ENCODE measurements around the gene TSHZ2. TPM values are rescaled to one million over a fixed set of nuclear protein-coding genes. Genes with fewer than 3 reads are reported as not detected.
"Not testable (repeated sequence)": the region's sequence is repeated elsewhere in the genome, so short reads cannot be mapped to it uniquely, and the experiment has no call there.

TSHZ2 gene
- total RNA-seq, 1 experiment from 2014 or later = not detected

DNA sequence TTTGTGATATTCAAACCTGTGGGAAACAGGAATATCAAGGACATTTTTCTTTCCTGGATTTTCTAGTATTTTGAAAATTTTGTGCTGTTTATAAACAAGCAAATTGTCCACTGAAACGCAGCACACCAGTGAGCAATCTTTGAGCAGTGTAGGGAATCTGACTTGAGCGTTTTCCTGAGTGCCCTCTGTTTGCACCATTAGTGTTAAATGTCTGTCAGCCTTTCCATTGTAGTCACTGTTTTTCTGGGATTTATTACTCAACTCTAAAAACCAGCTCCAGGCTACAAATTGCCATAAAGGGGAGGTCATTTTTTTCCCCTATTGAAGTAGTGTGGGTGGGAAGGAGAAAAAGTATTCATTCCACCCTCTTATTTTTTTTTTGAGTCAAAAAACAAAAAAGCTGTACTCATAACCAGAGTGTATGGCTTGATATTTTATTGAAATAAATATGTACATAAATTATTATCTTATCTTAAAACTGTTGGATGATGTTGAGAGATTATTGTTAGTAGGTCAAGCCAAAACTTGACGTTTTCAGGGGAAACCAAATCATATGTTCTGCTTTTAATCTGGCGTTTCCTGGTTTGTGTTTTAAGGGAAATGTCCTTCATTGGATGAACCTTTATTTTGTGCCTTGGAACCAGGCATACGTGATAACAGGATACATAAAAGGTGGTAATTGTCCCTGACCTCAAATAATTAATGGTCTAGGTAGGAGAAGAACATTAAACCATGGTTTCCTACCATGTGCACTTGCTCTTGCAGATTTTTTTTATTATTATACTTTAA lies 51.8 kb downstream of the TSHZ2 start:
- DNase-seq (ENCODE audit: low spot score) = no peak

DNA sequence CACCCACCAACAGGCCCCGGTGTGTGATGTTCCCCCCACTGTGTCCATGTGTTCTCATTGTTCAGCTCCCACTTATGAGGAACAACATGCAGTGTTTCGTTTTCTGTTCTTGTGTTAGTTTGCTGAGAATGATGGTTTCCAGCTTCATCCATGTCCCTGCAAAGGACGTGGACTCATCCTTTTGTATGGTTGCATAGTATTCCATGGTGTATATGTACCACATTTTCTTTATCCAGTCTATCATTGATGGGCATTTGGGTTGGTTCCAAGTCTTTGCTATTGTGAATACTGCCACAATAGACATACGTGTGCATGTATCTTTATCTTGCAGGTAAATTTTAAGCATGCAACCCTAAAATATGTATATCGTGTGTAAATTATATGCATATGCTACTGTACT lies 52.5 kb downstream of the TSHZ2 start:
- not testable (repeated sequence) for DNase-seq (ENCODE audit: low spot score)

DNA sequence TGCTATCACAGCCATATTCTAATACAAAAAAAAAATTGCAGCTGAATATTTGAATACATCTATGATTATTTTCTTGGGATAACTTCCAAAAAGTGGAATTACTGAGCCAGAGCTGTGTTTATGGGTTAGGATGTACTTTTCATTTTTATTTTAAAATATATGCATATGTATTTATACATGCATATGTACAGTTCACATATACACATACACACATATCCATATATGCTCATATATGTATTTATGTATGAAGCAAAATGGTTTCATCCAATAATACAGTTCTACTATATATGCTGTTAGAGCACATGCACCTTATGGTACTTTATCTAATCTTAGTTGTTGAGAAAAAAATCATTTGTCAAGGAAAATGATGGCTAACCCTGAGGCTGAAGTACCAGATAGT lies 54.9 kb downstream of the TSHZ2 start:
- DNase-seq (ENCODE audit: low spot score) = no peak

DNA sequence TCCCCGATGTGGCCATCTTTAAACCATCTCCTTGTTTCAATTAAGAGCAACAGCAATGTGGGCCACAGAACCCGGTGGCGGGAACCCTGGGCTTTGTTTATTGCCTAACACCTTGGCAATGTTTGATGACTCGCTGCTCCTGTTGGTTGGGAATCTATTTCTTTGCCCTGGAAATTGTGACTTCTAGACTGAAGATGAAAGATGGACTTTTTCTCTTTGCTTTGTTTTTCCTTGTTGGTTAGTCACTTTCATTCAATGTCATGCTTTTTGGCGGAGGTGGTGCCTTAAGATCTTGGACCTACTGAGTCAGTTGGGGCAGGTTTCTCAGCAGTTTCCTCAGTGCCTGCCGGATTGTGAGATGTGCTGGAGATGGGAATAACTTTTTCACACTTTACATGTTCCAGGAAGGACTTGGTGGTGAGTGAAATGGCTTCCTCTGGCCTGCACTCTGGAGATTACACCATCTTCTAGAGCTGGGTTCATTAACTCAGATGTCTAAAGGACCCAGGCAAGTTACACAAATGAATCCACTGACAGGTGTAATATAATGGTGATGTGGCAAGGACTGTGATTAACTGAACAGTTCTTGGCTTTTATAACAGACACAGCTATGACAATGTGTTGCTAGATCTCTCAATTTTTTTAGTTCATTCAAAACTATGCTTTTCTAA lies 56.3 kb downstream of the TSHZ2 start:
- peak; percentile 5 for DNase-seq (ENCODE audit: low spot score)

DNA sequence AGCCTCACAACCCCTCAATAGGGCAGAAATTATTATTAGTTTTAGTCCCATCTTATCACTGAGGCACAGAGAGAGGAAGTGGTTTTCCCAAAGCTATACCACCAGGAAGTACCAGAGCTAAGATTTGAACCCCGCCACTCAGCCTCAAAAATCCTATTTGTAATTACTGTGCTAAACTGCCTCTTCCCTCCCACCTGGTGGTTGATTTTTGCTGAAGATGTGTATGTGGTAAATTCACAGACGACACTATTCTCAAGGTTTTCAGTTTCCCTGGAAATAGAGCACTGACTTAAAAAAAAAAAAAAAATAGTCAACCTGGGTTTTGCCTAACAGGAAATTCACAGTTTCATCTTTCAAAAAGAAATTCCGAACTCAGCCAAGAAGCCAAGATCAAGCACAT lies 57.9 kb downstream of the TSHZ2 start:
- no peak for DNase-seq (ENCODE audit: low spot score)

DNA sequence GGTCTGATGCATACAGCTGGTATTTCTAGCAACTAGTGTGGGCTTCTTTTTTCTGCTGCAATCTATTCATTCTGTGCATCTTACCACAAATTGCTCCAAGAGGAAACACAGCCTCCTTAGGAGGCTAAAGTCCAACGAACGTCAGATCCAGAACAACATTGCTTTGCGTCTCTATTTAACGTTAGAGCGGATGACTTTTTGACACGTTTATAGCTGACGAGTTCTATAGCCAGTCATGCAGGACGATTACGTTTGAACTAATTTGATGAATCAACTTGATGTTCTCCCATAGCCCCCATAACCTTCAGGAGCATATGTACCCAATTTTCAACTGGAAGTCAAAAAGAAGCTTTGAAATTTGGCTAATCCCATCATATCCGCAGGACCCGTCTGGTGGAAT lies 59.9 kb downstream of the TSHZ2 start:
- DNase-seq (ENCODE audit: low spot score) = no peak

DNA sequence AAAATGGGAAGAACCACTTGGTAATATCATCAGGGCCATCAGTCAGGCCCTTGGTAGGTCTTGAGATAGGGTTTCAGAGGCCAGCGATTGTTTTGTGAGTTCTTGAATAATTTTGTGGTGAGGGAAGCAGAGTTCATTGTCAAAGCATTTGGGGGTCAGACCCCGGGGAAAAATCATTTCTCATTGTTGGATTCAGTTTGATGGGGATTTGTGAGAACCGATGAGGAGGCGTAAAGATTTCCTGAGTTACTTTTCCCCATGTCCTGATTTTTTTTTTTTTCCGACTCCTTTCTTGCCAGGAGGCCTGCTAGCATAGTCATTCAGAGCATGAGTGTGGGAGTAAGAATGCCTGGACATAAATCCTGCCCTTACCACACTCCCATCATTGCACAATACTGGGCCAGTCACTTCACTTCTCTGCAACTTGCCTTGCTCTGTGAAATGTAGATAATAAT lies 60.3 kb downstream of the TSHZ2 start:
- DNase-seq (ENCODE audit: low spot score) = peak; percentile 55

DNA sequence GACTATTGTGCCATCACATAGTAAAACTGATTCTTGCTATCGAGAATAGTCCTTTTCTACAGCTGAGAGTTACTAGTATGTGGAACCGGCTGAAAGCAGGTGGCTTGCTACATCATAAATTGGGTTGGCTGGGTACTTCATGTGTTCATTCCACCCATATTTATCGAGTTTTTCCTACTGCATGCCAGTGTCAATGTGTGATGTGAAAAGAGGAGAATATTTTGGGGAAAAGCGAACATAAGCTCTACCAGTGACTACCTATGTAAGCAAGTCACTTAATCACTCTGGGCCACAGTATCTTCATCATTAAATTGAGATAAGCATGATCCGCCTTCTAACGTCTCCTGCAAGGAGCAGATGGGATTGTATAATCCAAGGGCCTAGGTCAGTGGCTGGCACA lies 61.0 kb downstream of the TSHZ2 start:
- no peak for DNase-seq (ENCODE audit: low spot score)

DNA sequence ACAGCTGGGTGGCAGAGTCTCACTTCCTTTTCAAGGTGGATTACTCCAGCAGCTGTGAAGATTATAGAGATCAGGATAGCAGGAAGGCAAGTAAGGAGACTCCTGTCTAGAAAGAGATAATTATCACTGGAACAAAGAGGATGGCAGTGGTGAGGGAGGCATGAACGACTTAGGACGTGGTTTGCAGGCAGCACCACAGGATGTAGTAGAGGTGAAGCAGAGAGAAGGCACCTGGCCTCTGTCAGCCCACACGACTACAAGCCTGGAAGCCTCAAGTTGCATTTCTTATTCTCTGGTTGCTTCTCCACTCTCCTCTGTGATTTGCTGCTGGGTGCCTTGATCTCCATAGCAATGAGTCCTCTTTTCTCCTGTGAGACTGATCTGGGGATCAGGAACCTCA lies 62.7 kb downstream of the TSHZ2 start:
- no peak for DNase-seq (ENCODE audit: low spot score)

DNA sequence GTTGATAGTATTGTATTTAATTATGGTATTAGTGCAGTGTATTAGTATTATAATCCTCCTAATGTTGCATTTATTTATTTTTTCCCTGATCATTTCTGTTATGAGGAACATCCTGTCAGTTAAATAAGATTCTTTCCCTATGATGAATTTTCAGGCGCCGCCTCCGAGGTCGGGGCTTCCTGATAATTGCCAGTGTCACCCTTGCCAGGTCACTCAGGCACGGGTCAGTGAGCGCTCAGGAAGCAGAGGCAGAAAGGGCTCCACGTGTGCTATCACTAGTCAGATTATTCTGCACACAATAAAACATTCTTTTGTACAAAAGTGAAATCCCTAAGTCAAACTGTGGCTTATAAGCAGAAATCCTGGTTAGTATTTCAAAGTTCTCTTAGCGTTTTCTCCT lies 64.8 kb downstream of the TSHZ2 start:
- DNase-seq (ENCODE audit: low spot score) = no peak

DNA sequence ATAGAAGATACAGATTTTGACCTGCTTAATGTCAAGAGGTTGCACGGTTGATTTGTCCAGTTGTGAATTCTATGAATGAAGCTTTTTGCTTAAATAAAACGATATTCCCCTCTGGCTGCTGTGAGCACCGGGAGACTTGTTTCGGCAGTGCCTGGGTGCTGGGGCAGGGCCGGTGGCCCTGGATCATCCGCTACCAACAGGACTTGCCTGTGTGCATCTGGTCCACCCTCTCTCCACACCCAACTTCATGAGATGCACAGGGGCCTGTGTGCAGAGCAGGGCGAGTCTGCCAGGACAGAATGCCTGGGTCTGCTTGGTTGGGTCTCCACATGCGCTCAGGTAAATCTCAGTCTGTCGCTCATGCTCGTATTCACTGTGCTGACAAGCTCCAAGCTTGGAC lies 65.5 kb downstream of the TSHZ2 start:
- DNase-seq (ENCODE audit: low spot score) = no peak

DNA sequence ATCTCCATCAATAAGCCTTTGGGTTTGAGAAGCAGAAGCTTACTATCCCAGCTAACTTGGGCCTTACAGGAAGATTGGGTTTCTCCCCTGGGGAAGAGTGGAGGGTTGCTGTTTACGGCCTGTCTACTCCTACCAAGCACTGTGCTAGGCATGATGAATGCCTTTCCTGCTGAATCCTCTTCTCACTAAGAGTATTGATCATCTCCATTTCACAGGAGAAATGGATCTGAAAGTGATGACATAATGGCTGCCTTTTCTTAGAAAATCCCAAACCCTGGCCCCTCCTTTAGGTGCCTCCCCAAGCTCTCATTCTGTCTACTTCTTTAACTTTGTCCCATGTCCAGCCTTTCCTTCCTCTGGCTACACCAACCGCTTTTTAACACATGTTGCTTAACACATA lies 66.1 kb downstream of the TSHZ2 start:
- no peak for DNase-seq (ENCODE audit: low spot score)

DNA sequence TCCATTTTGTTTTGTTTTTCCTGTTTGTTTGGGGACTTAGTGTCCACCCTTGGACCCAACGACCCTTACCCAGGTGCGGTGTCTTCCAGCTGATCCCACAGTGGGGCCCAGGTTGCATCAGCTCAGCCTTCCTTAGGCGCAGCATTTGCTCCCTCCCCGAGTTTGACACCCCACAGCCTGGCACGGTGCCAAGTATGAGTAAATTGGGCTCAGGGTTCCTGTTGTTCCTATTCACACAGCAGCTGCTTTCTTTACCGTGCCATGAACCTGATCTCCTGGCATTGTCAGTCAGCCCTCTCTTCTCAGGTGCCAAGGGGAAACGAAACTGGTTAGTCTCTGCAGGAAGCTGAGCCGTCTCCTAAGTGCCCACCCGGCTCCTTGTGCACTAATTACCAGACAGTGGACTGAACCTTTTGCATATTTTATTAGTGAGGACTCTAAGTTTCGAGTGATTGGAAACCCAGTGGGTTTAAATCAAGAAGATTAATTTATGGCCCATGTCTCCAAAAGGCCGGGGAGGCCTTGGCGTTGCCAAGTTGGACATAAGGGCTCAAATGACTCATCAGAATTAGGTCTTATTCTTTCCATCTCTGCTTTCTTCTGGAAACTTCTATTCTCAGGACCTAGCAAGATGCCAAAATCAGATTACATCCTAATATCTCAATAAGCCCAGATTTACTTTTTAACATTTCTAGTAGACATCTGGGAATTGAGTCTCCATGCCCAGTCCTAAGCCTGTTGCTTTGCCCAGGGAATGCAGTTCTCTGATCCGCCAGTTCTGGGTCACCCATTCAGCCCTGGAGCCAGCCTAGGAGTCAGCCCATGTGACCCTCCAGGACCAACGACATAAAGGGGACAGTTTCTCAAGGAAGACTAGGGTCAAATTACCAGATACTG lies 68.8 kb downstream of the TSHZ2 start:
- no peak for DNase-seq (ENCODE audit: low spot score)

DNA sequence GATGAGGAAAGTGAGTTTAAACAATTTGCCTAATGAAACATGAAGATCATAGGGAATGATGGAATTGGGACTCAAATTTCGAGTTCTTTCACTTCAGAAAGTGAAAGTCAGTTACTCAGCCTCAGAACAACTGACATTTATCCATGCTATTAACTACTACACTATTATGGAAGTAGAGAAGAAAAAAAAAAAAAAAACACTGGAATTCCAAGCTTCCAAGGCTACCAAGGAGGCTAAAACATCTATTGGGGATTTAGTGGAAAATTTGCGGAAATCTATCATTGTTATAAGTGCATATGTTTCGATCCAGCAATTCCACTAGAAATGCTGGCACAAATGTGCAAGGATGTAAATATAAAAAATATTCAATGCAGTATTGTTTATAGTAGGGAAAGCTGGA lies 70.4 kb downstream of the TSHZ2 start:
- DNase-seq (ENCODE audit: low spot score) = no peak

DNA sequence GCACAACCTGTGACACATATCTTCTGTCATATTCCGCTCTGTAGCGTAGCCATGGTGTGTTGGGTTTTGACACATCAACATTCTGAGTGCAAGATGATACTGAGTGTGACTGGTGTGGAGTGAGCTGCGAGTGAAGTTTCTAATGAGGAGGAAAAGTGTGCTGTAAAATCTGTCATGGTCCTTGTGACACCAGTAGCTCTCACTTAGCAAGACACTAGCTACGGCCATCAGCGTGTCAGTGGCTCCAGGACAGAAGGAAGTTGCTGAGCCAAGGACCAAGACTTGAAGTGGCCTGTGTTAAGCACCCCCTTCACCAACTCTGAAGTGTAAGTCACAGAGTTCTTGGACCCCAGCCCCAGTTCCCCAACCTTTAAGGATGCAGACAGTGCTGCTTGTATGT lies 72.1 kb downstream of the TSHZ2 start:
- DNase-seq (ENCODE audit: low spot score) = no peak

DNA sequence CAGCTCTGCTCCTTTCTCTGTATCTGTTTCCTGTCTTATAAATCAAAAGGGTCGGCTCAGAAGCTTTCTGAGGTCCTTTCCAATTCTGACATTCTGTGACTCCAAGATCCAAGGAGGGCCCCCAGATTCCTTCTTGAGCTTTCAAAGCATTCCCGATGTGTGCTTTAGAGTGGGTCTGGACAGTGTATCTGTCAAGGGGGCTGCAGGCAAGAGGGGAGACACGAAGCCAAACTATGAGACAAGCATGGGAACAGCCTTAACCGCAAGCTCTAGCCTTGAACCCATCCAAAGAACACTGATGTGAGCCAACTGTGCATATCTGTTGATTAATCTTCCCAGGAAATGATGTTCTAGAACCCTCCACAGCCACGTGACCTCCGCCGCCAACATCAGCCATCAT lies 73.8 kb downstream of the TSHZ2 start:
- DNase-seq (ENCODE audit: low spot score) = no peak

DNA sequence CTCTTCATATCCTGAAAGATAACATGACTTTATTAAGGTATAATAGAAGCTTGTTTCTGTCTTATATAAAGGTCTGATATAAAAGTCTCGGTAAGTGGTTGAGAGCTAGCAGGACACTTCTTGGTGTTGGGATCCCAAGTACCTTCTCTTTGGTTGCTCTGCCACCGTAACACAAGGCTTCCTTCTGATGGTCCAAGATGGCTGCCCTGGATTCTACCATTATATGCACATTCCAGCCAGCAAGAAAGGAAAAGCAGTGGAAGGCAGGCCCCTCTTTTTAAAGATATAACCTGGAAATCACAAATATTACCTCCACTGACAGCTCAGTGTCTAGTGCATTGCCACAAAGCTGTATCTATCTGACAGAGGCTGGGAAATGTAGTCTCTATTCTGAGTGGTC lies 75.0 kb downstream of the TSHZ2 start:
- DNase-seq (ENCODE audit: low spot score) = no peak

DNA sequence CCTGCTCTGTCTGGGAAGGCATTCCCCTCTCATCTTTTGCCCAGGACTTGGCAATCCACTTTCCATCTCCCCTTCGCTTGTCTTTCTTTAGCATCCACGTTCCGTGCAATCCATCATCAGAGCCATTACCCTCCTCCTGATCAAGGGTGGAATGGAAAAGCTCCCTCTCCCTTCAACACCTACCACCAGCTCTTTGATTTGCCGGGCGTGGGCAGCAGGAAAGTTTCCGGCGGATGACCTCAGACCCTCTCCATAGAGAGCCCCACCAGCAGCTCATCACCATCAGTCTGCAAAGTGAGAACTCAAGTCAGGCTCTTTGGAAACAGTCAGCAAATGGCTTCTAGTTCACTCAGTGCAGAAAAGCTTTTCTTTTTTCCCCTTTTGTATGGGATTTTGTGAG lies 76.2 kb downstream of the TSHZ2 start:
- DNase-seq (ENCODE audit: low spot score) = no peak

DNA sequence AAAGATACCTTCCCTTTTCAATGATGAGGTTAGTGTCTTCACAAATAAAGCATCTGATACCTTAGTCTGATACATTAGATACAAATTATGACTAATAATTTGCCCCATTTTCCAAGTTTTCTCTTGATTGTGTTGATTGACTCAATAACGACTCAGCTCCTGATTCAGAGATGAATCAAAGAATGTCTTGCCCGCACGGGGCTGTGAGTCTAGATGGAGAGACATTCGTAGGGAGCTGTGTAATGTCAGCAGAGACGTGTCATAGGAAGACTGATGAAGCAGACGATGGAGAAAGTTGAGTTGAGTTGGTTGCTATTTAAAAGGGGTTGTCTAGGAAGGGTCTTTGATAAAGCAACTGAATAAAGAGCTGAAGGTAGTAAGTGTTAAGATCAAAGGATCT lies 78.2 kb downstream of the TSHZ2 start:
- DNase-seq (ENCODE audit: low spot score) = no peak

DNA sequence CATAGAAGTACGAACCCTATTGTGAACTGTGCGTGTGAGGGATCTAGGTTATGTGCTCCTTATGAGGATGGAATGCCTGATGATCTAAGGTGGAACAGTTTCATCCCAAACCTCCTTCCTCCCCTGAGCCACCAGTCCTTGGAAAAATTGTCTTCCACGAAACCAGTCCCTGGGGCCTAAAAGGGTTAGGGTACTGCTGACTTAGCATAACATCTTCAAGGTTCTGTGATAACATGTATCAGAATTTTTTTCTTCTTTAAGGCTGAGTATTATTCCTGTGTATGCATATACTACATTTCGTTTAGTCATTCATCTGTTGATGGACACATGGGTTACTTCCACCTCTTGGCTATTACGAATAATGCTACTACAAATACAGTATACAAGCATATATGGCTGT lies 80.2 kb downstream of the TSHZ2 start:
- no peak for DNase-seq (ENCODE audit: low spot score)

DNA sequence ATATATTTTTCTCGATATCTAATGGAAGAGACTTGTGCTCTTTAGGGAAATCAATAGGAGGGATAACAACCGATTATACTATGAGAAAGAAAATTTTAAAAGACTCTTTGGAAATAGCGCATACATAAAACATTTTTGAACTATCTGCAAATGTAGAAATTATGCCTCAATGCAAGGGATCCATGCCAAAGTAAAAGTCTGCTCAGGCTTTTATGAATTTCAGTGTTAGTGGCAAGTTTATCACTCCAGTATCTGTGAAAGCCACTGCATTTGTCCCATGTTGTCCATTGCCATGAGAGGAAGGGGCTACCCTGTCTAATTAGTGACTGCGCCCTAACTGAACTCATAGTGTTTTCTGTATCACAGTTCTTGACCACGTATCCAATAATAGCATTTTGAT lies 81.4 kb downstream of the TSHZ2 start:
- DNase-seq (ENCODE audit: low spot score) = no peak

DNA sequence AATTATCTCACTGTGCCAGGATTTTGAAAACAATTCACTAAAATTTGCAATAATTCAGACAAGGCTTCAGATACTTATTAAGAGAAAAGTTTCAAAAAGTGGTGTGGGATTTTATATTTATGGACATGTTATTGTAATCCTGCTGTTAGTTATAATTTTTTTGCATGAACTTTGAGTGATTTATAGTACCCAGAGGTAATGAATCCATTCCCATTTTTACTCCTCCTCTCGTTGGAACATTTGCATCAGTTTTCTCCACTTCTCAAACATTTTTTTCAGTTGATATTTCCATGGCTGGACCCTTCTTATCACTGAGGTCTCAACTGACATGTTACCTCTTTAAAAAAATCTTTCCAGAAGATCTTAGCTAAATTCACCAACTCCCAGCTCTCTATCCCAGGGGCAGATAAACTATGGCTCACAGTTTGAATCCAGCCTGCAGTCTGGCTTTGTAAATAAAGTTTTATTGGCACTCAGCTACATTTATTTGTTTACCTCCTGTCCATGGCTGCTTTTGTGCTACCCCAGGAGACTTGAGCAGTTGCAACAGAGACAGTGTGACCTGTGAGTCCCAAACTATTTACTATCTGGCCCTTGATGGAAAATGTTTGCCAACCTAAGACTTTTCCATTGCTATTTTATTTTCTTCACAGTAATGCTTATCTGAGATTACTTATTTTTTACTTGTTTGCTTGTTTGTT lies 83.4 kb downstream of the TSHZ2 start:
- DNase-seq (ENCODE audit: low spot score) = no peak
